ENCODE data around the gene MAP2. TPM values are rescaled to one million over a fixed set of nuclear protein-coding genes. Genes with fewer than 3 reads are reported as not detected.
"Not testable (repeated sequence)": the region's sequence is repeated elsewhere in the genome, so short reads cannot be mapped to it uniquely, and the experiment has no call there.

Gene MAP2
- total and polyA plus RNA-seq, 10 of the 15 experiments (the other 5 are each of a cell fraction or from before 2014, with no cell fraction given), result 0.01 TPM; not detected in 9

- H3K9ac ChIP-seq (ENCODE audit: control insufficient read depth, insufficient read depth, low read length); POLR2A ChIA-PET; H3K36me3 ChIP-seq (ENCODE audit: control insufficient read depth in 2 of 2, insufficient read depth in 2 of 2, low read length in 1 of 2); H3K4me1 ChIP-seq (ENCODE audit: control insufficient read depth, insufficient read depth, low read length); H3K79me2 ChIP-seq (ENCODE audit: control insufficient read depth, insufficient read depth, low read length); H3K27ac ChIP-seq (ENCODE audit: control insufficient read depth, insufficient read depth); H3K27me3 ChIP-seq (replicated peaks in 1 of 2; ENCODE audit: control insufficient read depth in 2 of 2, insufficient read depth in 2 of 2, low read length in 1 of 2); SMC1A ChIA-PET (ENCODE audit: uncharacterized antibody, unreplicated experiment); intact Hi-C loops (cut with micrococcal nuclease; ENCODE audit: unreplicated experiment); in situ Hi-C loops (cut with MboI); H3K9me3 ChIP-seq (replicated peaks; ENCODE audit: control insufficient read depth, insufficient read depth, low read length); FAIRE-seq; DNase-seq (ENCODE audit: low read depth, low spot score); H3K4me3 ChIP-seq; CTCF ChIA-PET; H2AFZ ChIP-seq (ENCODE audit: control insufficient read depth, low read depth, low read length); RAD21 ChIA-PET (ENCODE audit: unreplicated experiment); H4K20me1 ChIP-seq (ENCODE audit: control insufficient read depth, insufficient read depth); BruUV-seq (replicated peaks); H3K4me2 ChIP-seq (ENCODE audit: control insufficient read depth, insufficient read depth); ATAC-seq: not testable (repeated sequence)
- WGBS (ENCODE audit: insufficient coverage, insufficient replicate concordance, low lambda C conversion rate, missing lambda C conversion rate), result 49% methylated on average over 13 of the region's 13 CpGs
These were observed 71.3 kb downstream of the MAP2 start for GRCh38 chr2:209495068-209495620.

DNA sequence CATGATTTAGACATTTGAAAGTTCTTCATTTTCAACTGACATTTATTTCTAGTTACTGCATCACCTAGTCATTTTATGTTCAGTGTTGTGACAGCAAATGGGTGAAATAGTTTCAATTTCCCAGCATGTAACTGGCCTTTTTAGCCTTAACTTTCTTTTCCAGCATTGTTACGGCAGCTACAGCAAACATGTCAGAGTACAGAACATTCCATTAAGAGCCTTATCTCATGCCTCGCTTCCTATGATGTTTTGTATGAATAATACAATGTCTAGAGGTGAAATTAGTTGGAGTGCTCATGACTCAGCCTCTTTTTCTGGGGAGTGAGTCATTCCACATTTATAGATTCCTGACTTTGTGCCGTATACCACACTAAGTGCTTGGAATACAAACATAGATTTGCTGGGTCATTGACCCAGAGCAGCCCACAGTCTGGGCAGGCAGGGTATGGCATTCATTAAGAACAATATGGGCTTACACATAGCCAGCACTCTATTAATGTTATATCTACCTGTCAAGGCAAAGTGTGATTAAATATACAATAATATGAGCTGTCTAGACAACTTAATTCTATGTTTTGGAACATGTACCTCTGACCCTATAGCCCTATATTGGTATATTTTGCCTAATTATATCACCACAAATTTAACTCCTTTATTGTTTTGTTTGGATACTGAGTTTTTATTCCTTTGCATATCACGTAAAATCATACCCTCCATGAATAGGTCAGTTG is 72.2 kb downstream of the MAP2 start:
- H3K27ac ChIP-seq (ENCODE audit: control insufficient read depth, insufficient read depth), result no peak overlapping the region
- intact Hi-C loops (cut with micrococcal nuclease; ENCODE audit: unreplicated experiment), result no loop called here
- no peak for DNase-seq (ENCODE audit: low read depth, low spot score)
- ChIA-PET RAD21 (ENCODE audit: unreplicated experiment) (no interaction called here), CTCF (no interaction called here), POLR2A (no interaction called here), SMC1A (ENCODE audit: uncharacterized antibody, unreplicated experiment) (no interaction called here)
- H3K36me3 ChIP-seq (ENCODE audit: control insufficient read depth in 2 of 2, insufficient read depth in 2 of 2, low read length in 1 of 2), result no peaks in the 10 kb centered on the region
- H2AFZ ChIP-seq (ENCODE audit: control insufficient read depth, low read depth, low read length), result no peak overlapping the region
- in situ Hi-C loops (cut with MboI), result no loop called here
- H3K4me3 ChIP-seq, result no peak overlapping the region
- no peak overlapping the region for H3K9ac ChIP-seq (ENCODE audit: control insufficient read depth, insufficient read depth, low read length)
- no peaks in the 10 kb centered on the region for H3K79me2 ChIP-seq (ENCODE audit: control insufficient read depth, insufficient read depth, low read length)
- no peaks in the 10 kb centered on the region for H4K20me1 ChIP-seq (ENCODE audit: control insufficient read depth, insufficient read depth)
- ATAC-seq, result no peak
- H3K9me3 ChIP-seq (replicated peaks; ENCODE audit: control insufficient read depth, insufficient read depth, low read length), result no peaks in the 10 kb centered on the region
- H3K4me1 ChIP-seq (ENCODE audit: control insufficient read depth, insufficient read depth, low read length), result no peaks in the 10 kb centered on the region
- no TSS peak for BruUV-seq (replicated peaks)
- no peak overlapping the region for H3K4me2 ChIP-seq (ENCODE audit: control insufficient read depth, insufficient read depth)
- H3K27me3 ChIP-seq (replicated peaks in 1 of 2; ENCODE audit: control insufficient read depth in 2 of 2, insufficient read depth in 2 of 2, low read length in 1 of 2), result no peaks in the 10 kb centered on the region
- 35% methylated on average over 4 of the region's 4 CpGs for WGBS (ENCODE audit: insufficient coverage, insufficient replicate concordance, low lambda C conversion rate, missing lambda C conversion rate)
- no peak for TF ChIP-seq IKZF1 (conservative IDR thresholded peaks at IDR 0.05)
- FAIRE-seq, result no peak

Measured in GM12878 (cell line).